Activated naive CD8-positive, alpha-beta T cell treated with anti-CD3 and anti-CD28 coated beads for 36 hours (primary cell): ENCODE data around the gene BACE1-AS. TPM values are rescaled to one million over a fixed set of nuclear protein-coding genes. Genes with fewer than 3 reads are reported as not detected.
A peak's percentile ranks its signal among the peaks of the same experiment; 100 is the strongest.

Experiments
- DNase-seq: peaks from one replicate; pipeline ENCODE4 v3.0.0; 2021
- H3K27ac Mint-ChIP-seq: one replicate; pipeline ENCODE4 v1.8.0; 2022; ENCODE audit warnings: mild to moderate bottlenecking, moderate library complexity, mixed read lengths
- H3K27me3 Mint-ChIP-seq: one replicate; pipeline ENCODE4 v1.8.0; 2022; ENCODE audit warnings: mild to moderate bottlenecking, mixed read lengths
- H3K36me3 Mint-ChIP-seq: one replicate; pipeline ENCODE4 v1.8.0; 2021; ENCODE audit warnings: mild to moderate bottlenecking, mixed read lengths
- H3K4me1 Mint-ChIP-seq: one replicate; pipeline ENCODE4 v1.8.0; 2021; ENCODE audit warnings: mixed read lengths
- H3K4me3 Mint-ChIP-seq: one replicate; pipeline ENCODE4 v1.8.0; 2022; ENCODE audit warnings: mild to moderate bottlenecking, moderate library complexity, mixed read lengths
- H3K9me3 Mint-ChIP-seq: one replicate; pipeline ENCODE4 v1.8.0; 2022; ENCODE audit warnings: mixed read lengths
- total RNA-seq, 2 experiments: library from RNA; stranded (reverse); gene quantifications; one replicate each; pipeline ENCODE4 v1.2.3, GENCODE V29; 2021

BACE1-AS gene
- total RNA-seq, 2 experiments from 2014 or later = 3.1 to 3.8 TPM

DNA sequence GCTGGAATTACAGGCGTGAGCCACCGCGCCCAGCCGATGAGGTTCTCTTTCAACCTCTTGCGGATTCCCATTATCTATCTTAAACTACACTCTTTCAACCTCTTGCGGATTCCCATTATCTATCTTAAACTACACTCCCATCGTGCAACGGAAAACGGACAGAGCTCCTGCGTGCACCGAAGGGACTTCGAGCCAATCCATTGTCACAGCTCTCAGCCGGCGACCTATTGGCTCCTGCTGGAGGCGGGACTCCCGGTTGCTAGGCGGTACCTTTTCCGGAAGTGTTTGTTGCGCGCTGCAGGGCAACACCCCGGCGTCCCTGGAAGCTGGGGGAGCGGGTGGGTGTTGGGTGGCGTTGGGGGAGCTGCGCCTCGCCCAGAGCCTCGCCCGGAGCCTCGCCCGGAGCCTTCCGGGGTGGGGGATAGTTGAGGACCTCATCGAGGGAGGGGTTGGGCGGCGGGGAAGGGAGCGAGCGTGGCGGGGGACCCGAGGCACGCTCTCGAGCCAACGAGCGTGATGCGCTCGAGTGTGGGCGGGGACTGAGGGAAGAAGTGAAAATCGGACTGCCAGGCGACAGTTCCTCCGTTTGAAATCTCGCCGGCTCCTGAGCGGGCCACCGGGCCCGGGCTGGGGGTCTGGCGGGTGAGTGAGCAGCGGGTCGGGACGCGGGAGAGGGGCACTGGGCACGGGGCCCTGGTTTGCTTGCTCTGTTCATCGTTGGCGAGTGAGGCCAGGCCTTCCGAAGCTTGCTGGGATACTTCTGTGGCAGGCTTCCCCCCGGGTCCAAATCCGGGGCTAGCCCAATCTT is 36.6 kb downstream of the BACE1-AS start, which contains the start of gene CEP164:
Gene CEP164 (plus strand): TSS at position 288 of the 808 bp plus-strand sequence. CDS start 10,733 bp downstream, outside the sequence.
- peak within 1 kb of the TSS; percentile 68 for H3K4me3 Mint-ChIP-seq
- DNase-seq = peak; percentile 94
- H3K9me3 Mint-ChIP-seq = no peaks in the 10 kb centered on the region
- H3K27me3 Mint-ChIP-seq = no peaks in the 10 kb centered on the region
- H3K4me1 Mint-ChIP-seq = peaks cover 7% of the 10 kb centered on the region
- no peaks in the 10 kb centered on the region for H3K36me3 Mint-ChIP-seq
- H3K27ac Mint-ChIP-seq = peak within 1 kb of the TSS; percentile 54

DNA sequence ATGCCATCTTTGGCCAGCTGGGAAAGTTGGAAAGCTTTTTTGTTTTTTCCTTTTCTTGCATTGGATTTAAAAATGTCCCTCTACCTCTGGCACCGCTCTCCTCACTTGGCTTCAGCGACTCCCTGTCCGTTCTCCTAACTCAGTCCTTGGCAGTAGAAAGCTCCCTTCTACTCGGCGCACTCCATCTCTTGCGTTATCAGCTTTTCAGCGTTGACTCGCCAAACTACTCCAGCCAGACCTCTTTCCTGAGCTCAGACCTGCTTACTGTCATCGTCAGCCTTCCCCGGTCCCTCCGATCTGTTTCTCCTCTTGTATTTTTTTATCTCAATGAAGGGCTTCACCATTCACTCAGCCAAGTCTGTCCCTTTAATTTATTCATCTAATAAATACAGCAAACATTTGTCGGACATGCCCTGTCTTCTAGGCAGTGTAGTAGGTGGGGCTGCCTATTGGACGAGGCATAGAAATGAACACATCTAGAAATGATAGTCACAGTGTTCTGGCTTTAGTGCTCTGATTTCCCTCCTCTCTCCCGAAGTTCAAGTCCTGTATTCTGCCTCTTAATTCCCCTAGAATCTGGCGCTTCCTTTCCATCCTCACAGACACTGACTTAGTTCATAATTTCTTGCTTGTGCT is 37.3 kb downstream of the BACE1-AS start:
- Mint-ChIP-seq H3K27me3 (no peaks in the 10 kb centered on the region), H3K4me3 (no peak overlapping the region), H3K9me3 (no peaks in the 10 kb centered on the region), H3K4me1 (peaks cover 7% of the 10 kb centered on the region), H3K36me3 (no peaks in the 10 kb centered on the region), H3K27ac (no peak overlapping the region)
- no peak for DNase-seq

DNA sequence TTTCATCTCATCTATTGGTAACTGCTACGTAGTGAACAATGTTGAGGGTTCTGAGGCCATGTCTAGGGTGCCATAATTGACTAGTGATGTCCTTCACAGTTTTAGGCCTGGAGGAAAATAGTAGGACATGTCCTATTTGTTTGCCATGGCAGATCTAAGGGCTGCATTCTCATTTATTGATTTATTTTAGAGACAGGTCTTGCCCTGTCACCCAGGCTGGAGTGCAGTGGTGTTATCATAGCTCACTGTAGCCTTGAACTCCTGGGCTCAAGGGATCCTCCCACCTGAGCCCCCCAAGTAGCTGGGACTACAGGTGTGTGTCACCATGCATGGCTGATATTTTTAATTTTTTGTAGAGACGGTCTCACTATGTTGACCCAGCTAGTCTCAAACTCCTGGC is 41.7 kb downstream of the BACE1-AS start:
- Mint-ChIP-seq H3K27ac (no peak overlapping the region), H3K4me3 (no peak overlapping the region), H3K4me1 (peaks cover 8% of the 10 kb centered on the region), H3K27me3 (no peaks in the 10 kb centered on the region), H3K36me3 (peaks cover 1% of the 10 kb centered on the region), H3K9me3 (no peaks in the 10 kb centered on the region)
- no peak for DNase-seq

DNA sequence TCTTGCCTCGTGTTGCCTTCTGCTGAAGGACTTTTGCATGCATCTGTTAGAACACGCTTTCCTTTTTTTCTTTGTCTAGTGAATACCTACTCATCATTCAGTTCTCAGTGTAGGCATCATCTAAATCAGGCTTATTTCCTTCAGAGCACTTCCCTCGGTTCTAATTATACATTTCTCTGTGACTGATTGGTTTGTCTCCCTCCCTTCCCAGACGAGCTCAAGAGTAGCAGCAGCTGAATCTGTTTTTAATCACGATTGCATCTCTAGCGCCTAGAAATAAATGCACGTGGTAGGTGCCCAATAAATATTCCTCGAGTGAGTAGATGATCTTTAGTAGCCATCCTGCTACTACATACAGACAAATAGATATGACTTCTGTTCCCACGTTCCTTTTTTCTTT is 42.8 kb downstream of the BACE1-AS start:
- Mint-ChIP-seq H3K36me3 (peaks cover 3% of the 10 kb centered on the region), H3K4me1 (peaks cover 8% of the 10 kb centered on the region), H3K4me3 (no peak overlapping the region), H3K27ac (no peak overlapping the region), H3K9me3 (no peaks in the 10 kb centered on the region), H3K27me3 (no peaks in the 10 kb centered on the region)
- no peak for DNase-seq

DNA sequence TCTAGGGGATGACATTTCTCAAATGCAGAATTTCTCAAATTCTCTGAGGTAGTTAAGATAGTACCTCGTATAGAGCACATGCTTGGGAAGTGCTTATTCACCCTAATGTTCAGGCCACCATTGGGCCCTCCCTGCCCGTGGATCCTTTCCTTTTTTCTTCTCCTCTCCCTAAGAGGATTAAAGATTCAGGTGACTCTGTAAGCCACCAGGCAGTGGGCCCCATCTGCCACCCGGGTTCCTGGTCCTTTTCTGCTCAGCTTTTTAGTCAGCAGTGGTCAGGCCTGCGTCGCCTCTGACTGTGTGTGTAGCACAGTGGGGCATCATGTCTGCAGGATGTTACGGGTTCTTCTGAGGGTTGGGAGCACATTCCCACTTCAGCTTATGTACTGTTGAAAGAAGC is 43.8 kb downstream of the BACE1-AS start:
- peaks cover 7% of the 10 kb centered on the region for H3K4me1 Mint-ChIP-seq
- no peaks in the 10 kb centered on the region for H3K27me3 Mint-ChIP-seq
- H3K36me3 Mint-ChIP-seq = peaks cover 6% of the 10 kb centered on the region
- H3K9me3 Mint-ChIP-seq = no peaks in the 10 kb centered on the region
- no peak overlapping the region for H3K27ac Mint-ChIP-seq
- no peak overlapping the region for H3K4me3 Mint-ChIP-seq
- no peak for DNase-seq

DNA sequence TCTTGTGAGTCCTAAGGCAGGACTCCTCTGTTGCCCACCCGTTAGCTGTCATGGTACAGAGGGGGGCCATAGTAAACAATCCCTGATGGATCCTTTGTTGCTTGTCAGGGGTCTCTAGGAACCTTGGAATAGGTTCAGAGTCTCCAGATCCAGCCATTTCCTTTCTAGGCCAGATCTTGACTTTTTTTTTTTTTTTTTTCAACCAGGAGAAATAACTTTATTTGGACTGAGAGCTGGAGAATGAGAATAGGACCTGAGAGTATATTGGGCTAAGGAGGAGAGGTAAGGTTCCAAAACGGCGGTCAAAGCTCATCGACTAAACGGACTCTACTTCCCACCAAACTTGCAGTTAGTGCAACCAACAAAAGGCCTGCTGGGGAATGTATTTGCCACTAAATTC is 44.3 kb downstream of the BACE1-AS start:
- Mint-ChIP-seq H3K36me3 (peaks cover 9% of the 10 kb centered on the region), H3K4me3 (no peak overlapping the region), H3K27me3 (no peaks in the 10 kb centered on the region), H3K27ac (no peak overlapping the region), H3K4me1 (peaks cover 5% of the 10 kb centered on the region), H3K9me3 (no peaks in the 10 kb centered on the region)
- DNase-seq = no peak

DNA sequence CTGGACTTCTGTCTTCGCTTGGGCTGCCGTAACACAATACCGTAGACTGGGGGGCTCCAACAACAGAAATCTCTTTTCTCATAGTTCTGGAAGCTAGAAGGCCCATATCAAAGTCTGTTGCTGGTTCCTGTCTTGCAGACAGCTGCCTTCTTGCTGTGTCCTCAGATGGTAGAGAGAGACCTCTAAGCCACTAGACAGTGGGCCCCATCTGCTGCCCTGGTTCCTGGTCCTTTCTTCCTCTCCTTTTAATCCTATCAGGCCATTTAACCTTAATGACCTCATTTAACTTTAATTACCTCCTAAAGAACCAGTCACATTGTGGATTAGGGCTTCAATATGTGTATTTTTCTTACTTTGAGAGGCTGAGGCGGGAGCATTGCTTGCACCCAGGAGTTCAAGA is 45.9 kb downstream of the BACE1-AS start:
- Mint-ChIP-seq H3K4me3 (no peak overlapping the region), H3K4me1 (peaks cover 2% of the 10 kb centered on the region), H3K36me3 (peaks cover 13% of the 10 kb centered on the region), H3K27me3 (no peaks in the 10 kb centered on the region), H3K9me3 (no peaks in the 10 kb centered on the region), H3K27ac (no peak overlapping the region)
- DNase-seq = no peak

Other genes with a start within 250 kb of the BACE1-AS start
- gene SIK3, start 192.9 kb upstream of the BACE1-AS start, total RNA-seq = 10 to 100 TPM; 22.8 to 24.0 TPM
- gene PAFAH1B2, start 147.1 kb upstream of the BACE1-AS start, total RNA-seq = 10 to 100 TPM; 67.5 to 67.6 TPM
- gene SIDT2, start 112.6 kb upstream of the BACE1-AS start, total RNA-seq = 1 to 10 TPM; 8.0 to 8.7 TPM
- gene TAGLN, start 92.0 kb upstream of the BACE1-AS start, total RNA-seq = 1 to 10 TPM; 2.0 TPM
- gene PCSK7, start 59.3 kb upstream of the BACE1-AS start, total RNA-seq = 10 to 100 TPM; 85.0 to 85.9 TPM
- 10 to 100 TPM; 16.6 to 17.3 TPM for gene RNF214, start 58.7 kb upstream of the BACE1-AS start, total RNA-seq
- gene BACE1, start 24.9 kb downstream of the BACE1-AS start, total RNA-seq = 1 to 10 TPM in 1 of 2 experiments, under 1 TPM in 1; 0.90 to 1.2 TPM
- 10 to 100 TPM; 24.8 to 28.3 TPM for gene CEP164, start 36.5 kb downstream of the BACE1-AS start, total RNA-seq